Psoas muscle (tissue), 8 donors: ENCODE results near the gene RIN3. TPM values are rescaled to one million over a fixed set of nuclear protein-coding genes. Genes with fewer than 3 reads are reported as not detected.

Source experiments
- ATAC-seq, 4 donors: fragments of 200-7000 bp; cut with Tn5 transposase; one replicate each; pipeline ENCODE4 v1.9.1; 2020; ENCODE audit warnings: moderate library complexity in 3 of 4, mild to moderate bottlenecking in 2 of 4
- DNase-seq, 2 donors: peaks; one replicate each; pipeline ENCODE4 v3.0.0-alpha.2; 2020
- H3K27ac ChIP-seq: fragments of 200-600 bp; one replicate; pipeline ENCODE4 v1.8.0; 2022
- H3K27me3 ChIP-seq, 3 donors: fragments of 200-600 bp in 1 of 3; one replicate each; pipeline versions ENCODE4 v1.6.1 to v1.8.0; 2013 to 2022; ENCODE audit warnings: low read length in 2 of 3, mild to moderate bottlenecking in 2 of 3, moderate library complexity in 1 of 3; ENCODE audit not compliant: insufficient read depth in 3 of 3
- H3K36me3 ChIP-seq, 2 donors: fragments of 200-600 bp in 1 of 2; one replicate each; pipeline versions ENCODE4 v1.6.1 to v1.8.0; 2013 to 2022; ENCODE audit warnings: low read depth in 1 of 2, mild to moderate bottlenecking in 1 of 2, moderate library complexity in 1 of 2; ENCODE audit not compliant: insufficient read depth in 1 of 2
- H3K4me1 ChIP-seq: fragments of 200-600 bp; one replicate; pipeline ENCODE4 v1.8.0; 2022
- H3K4me3 ChIP-seq: fragments of 200-600 bp; one replicate; pipeline ENCODE4 v1.8.0; 2022; ENCODE audit warnings: mild to moderate bottlenecking
- H3K9me3 ChIP-seq: fragments of 200-600 bp; one replicate; pipeline ENCODE4 v1.8.0; 2022
- WGBS, 3 donors: extraction: QIAGEN DNeasy Blood & Tissue Kit; methylation state at CpG; one replicate each; pipeline versions ENCODE4 v1.1.6 to v1.1.7; 2013; 5-methylcytosine and 5-hydroxymethylcytosine counted together
- intact Hi-C, 2 donors: fragments of 100-400 bp; cut with DNase I; formaldehyde crosslinking; loops; one replicate each; pipeline versions ENCODE4 v1.11.0 to v1.14.2; 2022
- polyA plus RNA-seq, 3 donors: library from polyadenylated mRNA; stranded (reverse); fragments of 200-250 nt; gene quantifications; one replicate each; pipeline ENCODE4 v1.2.3, GENCODE V29; 2013
- total RNA-seq, 4 donors: library from RNA; stranded (reverse); fragmentation: NEBNext Ultra II Directional in 2 of 4; extraction: Animal tissue kit (Norgen Biotek cat#: 25700) in 2 of 4; gene quantifications; one replicate each; pipeline versions ENCODE4 v1.2.1 to v1.2.4, GENCODE V29; 2021 to 2023
- TF ChIP-seq, protein P1 (sequence below): fragments of 200-600 bp; IDR thresholded peaks from one replicate; pipeline ENCODE4 v1.8.0; 2022; ENCODE audit warnings: antibody characterized with exemption
- donor health status: healthy with polysubstance abuse.
- donor health status: DM: no; HTN: no; CAD: no; lungs with moderate emphysema.
- donor health status: Bipolar disorder and iron deficiency.
- donor health status: healthy.
- donor health status: DM: yes; HTN: yes; CAD: no.
- donor health status: DM: no; HTN: no; CAD: no.
- donor health status: DM: no; HTN: no; CAD: no.
- donor health status: DM: yes; HTN: yes; CAD: no.

RIN3 gene
- total and polyA plus RNA-seq, 7 donors: 1.2 to 8.7 (median 3.8) TPM

DNA sequence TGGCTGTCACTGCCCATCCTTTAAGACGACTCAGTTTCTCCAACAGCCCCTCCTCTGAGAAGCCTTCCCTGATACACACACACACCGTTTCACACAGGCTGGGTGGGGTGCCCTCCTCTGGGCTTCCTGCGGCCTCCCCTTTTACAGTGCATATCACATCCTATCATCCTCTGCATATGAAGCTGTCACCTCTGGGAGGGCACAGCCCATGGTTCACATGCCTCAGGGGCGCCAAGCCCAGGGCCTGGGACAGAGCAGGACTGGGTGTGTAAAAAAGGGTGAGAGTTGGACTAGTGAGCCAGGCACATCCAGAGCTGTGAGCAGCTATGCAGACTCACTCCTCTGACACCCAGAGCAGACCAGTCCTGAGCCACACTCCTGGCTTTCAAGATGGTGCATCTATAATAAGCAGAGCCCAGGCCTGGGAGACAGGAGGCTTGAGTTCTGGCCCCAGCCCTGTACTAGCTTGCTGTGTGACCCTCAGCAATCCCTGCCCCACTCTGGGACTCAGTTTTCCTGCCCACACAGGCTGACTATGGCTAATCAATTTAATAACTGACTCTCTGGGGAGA, 172.3 kb downstream of the RIN3 start:
- intact Hi-C loops: loop anchor here in 1 of 2 donors (10.0 kb wide), 1 partner anchor 561 kb away; the partner anchor contains the start of genes CPSF2 and NDUFB1
- no peak overlapping the region for H3K27ac ChIP-seq
- 90 to 94% (median 93%) methylated on average over 4 of the region's 4 CpGs for WGBS, 3 donors
- no peaks in the 10 kb centered on the region for H3K27me3 ChIP-seq
- TF ChIP-seq, protein P1, sequence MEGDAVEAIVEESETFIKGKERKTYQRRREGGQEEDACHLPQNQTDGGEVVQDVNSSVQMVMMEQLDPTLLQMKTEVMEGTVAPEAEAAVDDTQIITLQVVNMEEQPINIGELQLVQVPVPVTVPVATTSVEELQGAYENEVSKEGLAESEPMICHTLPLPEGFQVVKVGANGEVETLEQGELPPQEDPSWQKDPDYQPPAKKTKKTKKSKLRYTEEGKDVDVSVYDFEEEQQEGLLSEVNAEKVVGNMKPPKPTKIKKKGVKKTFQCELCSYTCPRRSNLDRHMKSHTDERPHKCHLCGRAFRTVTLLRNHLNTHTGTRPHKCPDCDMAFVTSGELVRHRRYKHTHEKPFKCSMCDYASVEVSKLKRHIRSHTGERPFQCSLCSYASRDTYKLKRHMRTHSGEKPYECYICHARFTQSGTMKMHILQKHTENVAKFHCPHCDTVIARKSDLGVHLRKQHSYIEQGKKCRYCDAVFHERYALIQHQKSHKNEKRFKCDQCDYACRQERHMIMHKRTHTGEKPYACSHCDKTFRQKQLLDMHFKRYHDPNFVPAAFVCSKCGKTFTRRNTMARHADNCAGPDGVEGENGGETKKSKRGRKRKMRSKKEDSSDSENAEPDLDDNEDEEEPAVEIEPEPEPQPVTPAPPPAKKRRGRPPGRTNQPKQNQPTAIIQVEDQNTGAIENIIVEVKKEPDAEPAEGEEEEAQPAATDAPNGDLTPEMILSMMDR: no peak
- no peak overlapping the region for H3K4me3 ChIP-seq
- no peaks in the 10 kb centered on the region for H3K9me3 ChIP-seq
- H3K36me3 ChIP-seq: peaks cover 0 to 5% of the 10 kb centered on the region in 2 donors
- ATAC-seq: no peak
- peaks cover 3% of the 10 kb centered on the region for H3K4me1 ChIP-seq
- no peak for DNase-seq

DNA sequence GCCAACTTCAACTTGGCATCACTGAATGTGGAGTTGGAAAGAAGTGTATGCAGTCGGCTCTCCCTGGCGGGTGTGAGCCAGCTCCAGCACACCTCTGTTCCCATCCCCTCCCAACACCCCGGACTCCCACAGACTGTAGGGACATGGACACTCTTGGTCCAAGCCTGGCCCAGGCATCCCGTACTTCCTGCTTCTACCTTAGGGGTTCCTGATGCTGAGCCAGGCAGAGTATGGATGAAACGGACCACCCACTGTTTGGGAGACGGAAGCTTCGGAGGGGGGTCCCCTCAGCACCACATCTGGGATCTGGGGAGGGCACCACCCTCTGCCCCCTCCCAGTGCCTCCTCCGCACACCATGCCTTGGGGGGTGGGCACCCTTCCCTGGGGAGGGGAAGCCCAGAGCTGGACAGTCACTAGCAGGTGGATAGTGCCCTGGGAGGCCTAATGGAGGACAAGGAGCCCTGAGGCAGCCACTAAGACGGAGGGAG, 172.9 kb downstream of the RIN3 start:
- WGBS, 3 donors: 65 to 72% (median 66%) methylated on average over 9 of the region's 9 CpGs
- Histone ChIP-seq H3K27ac (no peak overlapping the region), H3K9me3 (no peaks in the 10 kb centered on the region), H3K4me3 (peak overlapping the region; percentile 49), H3K36me3 (peaks cover 0 to 5% of the 10 kb centered on the region in 2 donors), H3K4me1 (peaks cover 3% of the 10 kb centered on the region), H3K27me3 (no peaks in the 10 kb centered on the region)
- DNase-seq (no peak), ATAC-seq (peak in 2 of 4 donors; percentile 15 to 19)
- TF ChIP-seq, protein P1: no peak
- intact Hi-C loops: loop anchor here in 1 of 2 donors (10.0 kb wide), 1 partner anchor 562 kb away; the partner anchor contains the start of genes CPSF2 and NDUFB1

DNA sequence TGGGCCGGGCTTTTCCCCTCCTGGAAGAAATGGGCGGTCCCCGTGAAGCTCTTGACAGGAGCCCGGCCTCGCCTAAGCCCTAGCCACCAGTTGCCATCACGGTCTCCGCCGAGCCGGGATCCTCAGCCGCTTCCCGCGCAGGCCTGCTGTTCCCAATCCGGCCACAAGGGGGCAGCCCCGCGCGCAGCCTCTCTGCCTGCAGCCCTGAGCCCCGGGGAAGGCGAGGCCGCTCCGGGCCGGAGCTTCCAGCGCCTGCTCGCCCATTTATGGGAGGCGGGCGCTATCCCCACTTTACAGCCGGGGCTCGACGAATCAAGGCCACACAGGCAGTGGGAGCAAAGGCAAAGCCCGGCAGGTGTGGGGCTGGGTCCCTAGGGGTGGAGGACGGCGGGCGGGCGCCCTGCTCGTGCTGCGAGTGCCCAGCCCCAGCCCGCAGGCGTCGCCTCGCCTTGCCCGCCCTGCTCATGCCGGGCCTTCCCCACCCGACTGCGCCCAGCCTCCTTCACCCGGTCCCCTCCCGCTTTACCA, 173.4 kb downstream of the RIN3 start:
- no peaks in the 10 kb centered on the region for H3K27me3 ChIP-seq
- 23 to 28% (median 24%) methylated on average over 33 to 45 of the region's 45 CpGs for WGBS, 3 donors
- H3K4me3 ChIP-seq: peak overlapping the region; percentile 49
- DNase-seq (peak; percentile 77 to 80), ATAC-seq (peak; percentile 77 to 90 (median 84))
- TF ChIP-seq, protein P1: peak; percentile 98
- H3K36me3 ChIP-seq: peaks cover 0 to 5% of the 10 kb centered on the region in 2 donors
- intact Hi-C loops: loop anchor here in 1 of 2 donors (1.0 to 10.0 kb wide), 2 partner anchors 96 to 562 kb away; partner anchors contain the start of genes CPSF2 and NDUFB1
- H3K27ac ChIP-seq: no peak overlapping the region
- peaks cover 3% of the 10 kb centered on the region for H3K4me1 ChIP-seq
- H3K9me3 ChIP-seq: no peaks in the 10 kb centered on the region

DNA sequence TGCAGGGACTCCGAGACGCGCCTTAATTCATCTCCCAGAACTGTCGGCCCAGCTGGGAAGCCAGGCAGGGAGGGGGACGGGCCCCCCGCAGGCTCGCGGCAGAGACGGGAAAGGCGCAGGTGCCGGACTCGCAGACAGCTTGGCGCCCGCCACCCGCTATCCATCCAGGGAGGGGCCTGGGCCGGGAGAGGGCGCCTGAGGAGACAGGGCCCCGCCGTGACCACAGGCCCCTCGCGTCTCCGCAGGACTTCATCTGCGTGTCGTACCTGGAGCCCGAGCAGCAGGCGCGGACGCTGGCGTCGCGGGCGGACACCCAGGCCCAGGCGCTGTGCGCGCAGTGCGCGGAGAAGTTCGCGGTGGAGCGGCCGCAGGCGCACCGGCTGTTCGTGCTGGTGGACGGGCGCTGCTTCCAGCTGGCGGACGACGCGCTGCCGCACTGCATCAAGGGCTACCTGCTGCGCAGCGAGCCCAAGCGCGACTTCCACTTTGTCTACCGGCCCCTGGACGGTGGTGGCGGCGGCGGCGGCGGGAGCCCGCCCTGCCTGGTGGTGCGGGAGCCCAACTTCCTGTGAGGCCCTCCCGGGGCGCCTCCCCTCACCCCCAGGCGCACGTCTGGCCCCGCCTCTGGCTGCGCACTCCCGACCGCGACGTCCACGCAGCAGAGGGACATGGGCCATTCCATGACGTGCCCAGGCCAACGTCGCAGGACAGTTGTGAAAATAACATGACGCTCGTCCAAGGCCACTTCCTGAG, 174.3 kb downstream of the RIN3 start:
- Histone ChIP-seq H3K9me3 (no peaks in the 10 kb centered on the region), H3K27ac (no peak overlapping the region), H3K4me1 (peaks cover 3% of the 10 kb centered on the region), H3K4me3 (peak overlapping the region; percentile 49), H3K36me3 (peaks cover 0 to 5% of the 10 kb centered on the region in 2 donors), H3K27me3 (no peaks in the 10 kb centered on the region)
- peak in 1 of 2 donors; percentile 43 for DNase-seq
- peak in 1 of 4 donors; percentile 24 for ATAC-seq
- 65 to 73% (median 71%) methylated on average over 69 to 80 of the region's 80 CpGs for WGBS, 3 donors
- intact Hi-C loops: loop anchor here in 1 of 2 donors (1.0 to 10.0 kb wide), 2 partner anchors 95 to 563 kb away; partner anchors contain the start of genes CPSF2 and NDUFB1
- TF ChIP-seq, protein P1: no peak
